Measurements from ENCODE around the gene QRFP. TPM values are rescaled to one million over a fixed set of nuclear protein-coding genes. Genes with fewer than 3 reads are reported as not detected.

Gene QRFP
- polyA plus RNA-seq, 3 donors: 0.18 to 0.60 (median 0.21) TPM

DNA sequence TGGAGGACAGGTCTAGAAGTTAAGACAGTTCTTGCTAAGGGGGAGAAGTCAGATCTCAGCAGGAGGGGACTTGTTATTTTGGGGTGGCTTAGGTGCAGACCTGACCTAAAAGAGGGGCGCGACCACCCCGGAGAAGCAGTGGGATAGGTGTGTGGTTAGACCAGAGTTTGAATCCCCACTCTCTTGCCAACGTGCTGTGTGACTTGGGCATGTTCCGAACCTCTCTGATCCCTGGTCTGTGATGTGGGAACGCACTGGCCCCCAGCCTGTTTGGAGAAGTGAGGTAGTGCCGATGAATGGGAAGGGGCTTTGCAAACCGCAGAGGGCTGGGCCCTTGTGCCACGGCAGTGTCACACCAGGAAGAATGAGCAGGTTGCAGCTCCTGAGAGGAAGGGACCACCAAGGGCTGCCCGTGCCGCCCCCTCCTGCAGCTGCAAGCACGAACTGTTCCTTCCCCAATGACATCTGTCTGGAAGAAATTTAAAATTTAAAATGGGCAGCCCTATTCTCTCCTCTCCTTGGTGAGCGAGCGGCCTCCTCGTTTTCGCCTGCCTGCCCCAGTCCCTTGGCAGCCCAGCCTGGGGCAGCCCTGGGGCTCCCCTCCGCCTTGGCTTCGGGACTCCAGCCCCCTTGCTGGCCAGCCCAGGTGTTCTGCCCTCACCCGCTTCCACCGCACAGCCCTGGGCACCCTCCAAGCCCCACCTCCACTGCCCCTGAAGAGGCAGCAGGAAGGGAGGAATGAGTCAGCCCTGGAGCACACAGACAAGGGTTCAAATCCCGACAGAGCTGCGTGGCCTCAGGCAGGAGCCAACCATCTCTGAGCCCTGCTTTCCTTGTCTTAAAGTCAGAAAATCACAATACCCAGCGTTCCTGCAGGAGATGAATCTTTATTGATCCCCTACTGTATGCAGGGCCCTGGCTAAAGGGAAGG lies 40.8 kb upstream of the QRFP start:
- intact Hi-C loops (cut with micrococcal nuclease): no loop called here
- Histone ChIP-seq H3K36me3 (replicated peaks in 1 of 2; ENCODE audit: control insufficient read depth in 1 of 2, insufficient read depth in 2 of 2, low read length in 2 of 2) (no peaks in the 10 kb centered on the region), H3K79me2 (ENCODE audit: insufficient read depth, low read length) (no peaks in the 10 kb centered on the region), H3K4me2 (replicated peaks; ENCODE audit: extremely low read depth, low read length, poor library complexity, severe bottlenecking) (peak overlapping the region; percentile 64), H2AFZ (ENCODE audit: insufficient read depth, low read depth, low read length, poor library complexity, severe bottlenecking) (no peak overlapping the region), H3K27me3 (ENCODE audit: control insufficient read depth in 2 of 2, insufficient read depth in 2 of 2, low read length in 2 of 2) (peaks cover 20 to 88% of the 10 kb centered on the region in 2 donors), H3K9ac (ENCODE audit: insufficient read depth, low read length, poor library complexity, severe bottlenecking) (no peak overlapping the region), H3K4me3 (replicated peaks in 1 of 3; ENCODE audit: low read depth in 2 of 3, low read length in 3 of 3) (no peak overlapping the region), H3K27ac (ENCODE audit: low read depth in 1 of 2, low read length in 2 of 2) (no peak overlapping the region), H4K20me1 (ENCODE audit: insufficient read depth, low read length) (no peaks in the 10 kb centered on the region), H3K9me3 (replicated peaks in 1 of 2; ENCODE audit: control insufficient read depth in 1 of 2, insufficient read depth in 1 of 2, low read length in 2 of 2) (peaks cover 0 to 10% of the 10 kb centered on the region in 2 donors), H3K4me1 (ENCODE audit: control insufficient read depth in 1 of 2, insufficient read depth in 2 of 2, low read length in 2 of 2) (peaks cover 0 to 10% of the 10 kb centered on the region in 2 donors)
- Mint-ChIP-seq H3K4me3 (peak overlapping the region in 1 of 2 donors; percentile 80), H3K27me3 (ENCODE audit: low read depth in 3 of 3) (peaks cover 69 to 91% (median 84%) of the 10 kb centered on the region in 3 donors), H3K36me3 (peaks cover 0 to 9% of the 10 kb centered on the region in 2 donors), H3K9me3 (peaks cover 0 to 7% (median 4%) of the 10 kb centered on the region in 7 donors), H3K4me1 (peaks cover 10% of the 10 kb centered on the region), H3K27ac (no peak overlapping the region)
- TF ChIP-seq, protein P1, sequence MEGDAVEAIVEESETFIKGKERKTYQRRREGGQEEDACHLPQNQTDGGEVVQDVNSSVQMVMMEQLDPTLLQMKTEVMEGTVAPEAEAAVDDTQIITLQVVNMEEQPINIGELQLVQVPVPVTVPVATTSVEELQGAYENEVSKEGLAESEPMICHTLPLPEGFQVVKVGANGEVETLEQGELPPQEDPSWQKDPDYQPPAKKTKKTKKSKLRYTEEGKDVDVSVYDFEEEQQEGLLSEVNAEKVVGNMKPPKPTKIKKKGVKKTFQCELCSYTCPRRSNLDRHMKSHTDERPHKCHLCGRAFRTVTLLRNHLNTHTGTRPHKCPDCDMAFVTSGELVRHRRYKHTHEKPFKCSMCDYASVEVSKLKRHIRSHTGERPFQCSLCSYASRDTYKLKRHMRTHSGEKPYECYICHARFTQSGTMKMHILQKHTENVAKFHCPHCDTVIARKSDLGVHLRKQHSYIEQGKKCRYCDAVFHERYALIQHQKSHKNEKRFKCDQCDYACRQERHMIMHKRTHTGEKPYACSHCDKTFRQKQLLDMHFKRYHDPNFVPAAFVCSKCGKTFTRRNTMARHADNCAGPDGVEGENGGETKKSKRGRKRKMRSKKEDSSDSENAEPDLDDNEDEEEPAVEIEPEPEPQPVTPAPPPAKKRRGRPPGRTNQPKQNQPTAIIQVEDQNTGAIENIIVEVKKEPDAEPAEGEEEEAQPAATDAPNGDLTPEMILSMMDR (IDR thresholded peaks at IDR 0.05): no peak
- DNase-seq: no peak
- 60% methylated on average over 21 of the region's 23 CpGs for WGBS (ENCODE audit: insufficient coverage)

DNA sequence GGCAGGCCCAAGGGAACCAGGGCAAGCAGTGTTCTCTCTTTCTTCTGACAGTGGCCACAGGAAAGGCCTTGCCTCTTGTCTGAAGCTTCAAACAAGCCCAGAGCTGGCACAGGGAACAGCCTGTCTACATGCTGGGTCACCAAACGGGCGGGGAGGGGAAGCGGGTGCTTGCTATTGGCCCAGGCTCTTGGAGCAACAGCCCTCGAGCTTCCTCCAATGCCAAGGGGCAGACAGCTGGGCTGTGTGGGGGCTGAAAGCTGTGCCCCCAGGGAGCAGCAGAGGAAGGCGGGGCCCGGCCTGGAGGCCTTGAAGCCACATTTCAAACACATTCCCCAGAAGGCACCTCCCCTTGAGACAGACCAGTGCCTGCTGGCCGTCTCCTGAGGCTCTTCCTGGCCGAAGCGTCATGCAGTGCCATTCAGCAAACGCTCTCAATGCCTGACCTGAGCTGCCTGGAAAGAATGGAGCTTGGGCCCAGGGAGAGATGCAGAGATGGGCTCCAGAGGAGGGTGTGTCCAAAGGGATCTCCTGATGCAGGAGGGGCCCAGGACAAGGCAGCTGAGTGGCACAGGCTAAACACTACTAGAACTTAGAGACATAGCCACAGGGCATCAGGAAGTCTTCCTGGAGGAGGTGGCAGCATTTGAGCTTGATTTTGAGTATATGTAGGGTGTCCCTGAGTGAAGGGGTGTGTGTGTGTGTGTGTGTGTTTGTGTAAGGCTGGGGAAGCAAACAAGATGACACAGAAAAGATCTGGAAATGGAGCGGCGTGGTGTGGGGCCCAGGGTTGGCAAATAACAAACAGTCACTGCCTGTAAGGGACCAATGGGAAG lies 39.9 kb upstream of the QRFP start:
- H3K27me3 ChIP-seq (ENCODE audit: control insufficient read depth in 2 of 2, insufficient read depth in 2 of 2, low read length in 2 of 2): peaks cover 20 to 83% of the 10 kb centered on the region in 2 donors
- H3K27ac Mint-ChIP-seq: no peak overlapping the region
- peaks cover 67 to 90% (median 80%) of the 10 kb centered on the region in 3 donors for H3K27me3 Mint-ChIP-seq (ENCODE audit: low read depth in 3 of 3)
- peaks cover 0 to 10% of the 10 kb centered on the region in 2 donors for H3K4me1 ChIP-seq (ENCODE audit: control insufficient read depth in 1 of 2, insufficient read depth in 2 of 2, low read length in 2 of 2)
- no peaks in the 10 kb centered on the region for H3K79me2 ChIP-seq (ENCODE audit: insufficient read depth, low read length)
- no peak overlapping the region for H3K27ac ChIP-seq (ENCODE audit: low read depth in 1 of 2, low read length in 2 of 2)
- no peak overlapping the region for H2AFZ ChIP-seq (ENCODE audit: insufficient read depth, low read depth, low read length, poor library complexity, severe bottlenecking)
- H3K36me3 ChIP-seq (replicated peaks in 1 of 2; ENCODE audit: control insufficient read depth in 1 of 2, insufficient read depth in 2 of 2, low read length in 2 of 2): no peaks in the 10 kb centered on the region
- no peak overlapping the region for H3K9ac ChIP-seq (ENCODE audit: insufficient read depth, low read length, poor library complexity, severe bottlenecking)
- peaks cover 10% of the 10 kb centered on the region for H3K4me1 Mint-ChIP-seq
- no peak overlapping the region for H3K4me2 ChIP-seq (replicated peaks; ENCODE audit: extremely low read depth, low read length, poor library complexity, severe bottlenecking)
- H3K4me3 ChIP-seq (replicated peaks in 1 of 3; ENCODE audit: low read depth in 2 of 3, low read length in 3 of 3): no peak overlapping the region
- H3K9me3 Mint-ChIP-seq: peaks cover 0 to 7% (median 4%) of the 10 kb centered on the region in 7 donors
- H3K9me3 ChIP-seq (replicated peaks in 1 of 2; ENCODE audit: control insufficient read depth in 1 of 2, insufficient read depth in 1 of 2, low read length in 2 of 2): peaks cover 0 to 10% of the 10 kb centered on the region in 2 donors
- WGBS (ENCODE audit: insufficient coverage): 43% methylated on average over 10 of the region's 12 CpGs
- no peak for DNase-seq
- H3K36me3 Mint-ChIP-seq: peaks cover 0 to 9% of the 10 kb centered on the region in 2 donors
- no peaks in the 10 kb centered on the region for H4K20me1 ChIP-seq (ENCODE audit: insufficient read depth, low read length)
- TF ChIP-seq, protein P1 (IDR thresholded peaks at IDR 0.05): no peak
- peak overlapping the region in 1 of 2 donors; percentile 80 for H3K4me3 Mint-ChIP-seq
- intact Hi-C loops (cut with micrococcal nuclease): no loop called here

All from CD14-positive monocyte (primary cell).